Neural cell (in vitro differentiated cells): ENCODE results near the gene FAM53A. TPM values are rescaled to one million over a fixed set of nuclear protein-coding genes. Genes with fewer than 3 reads are reported as not detected.

Source experiments
- H2AFZ ChIP-seq: fragments of 200-600, 300-800 bp; sonication (generic), shearing (Covaris generic); 2 replicates; pipeline ENCODE4 v1.6.0; 2014; ENCODE audit warnings: low read depth, mild to moderate bottlenecking, antibody characterized with exemption, low read length, moderate library complexity
- H3F3A ChIP-seq: fragments of 200-600 bp; shearing (Covaris generic); 2 replicates; pipeline ENCODE4 v1.6.1; 2016; ENCODE audit warnings: mild to moderate bottlenecking, moderate library complexity, mixed read lengths, antibody characterized with exemption, low read length; ENCODE audit not compliant: insufficient read depth, poor library complexity, severe bottlenecking
- H3K27ac ChIP-seq: fragments of 200-600, 300-800 bp; sonication (generic), shearing (Covaris generic); 2 replicates; pipeline ENCODE4 v1.5.1; 2014; ENCODE audit warnings: mild to moderate bottlenecking, low read length, moderate library complexity
- H3K27me3 ChIP-seq: fragments of 300-800, 200-600 bp; sonication (generic), shearing (Covaris generic); 2 replicates; pipeline ENCODE4 v1.6.0; 2014; ENCODE audit warnings: mild to moderate bottlenecking, low read depth, low read length, moderate library complexity; ENCODE audit not compliant: insufficient read depth
- H3K36me3 ChIP-seq: fragments of 300-800, 200-600 bp; sonication (generic), shearing (Covaris generic); 2 replicates; pipeline ENCODE4 v1.5.1; 2014; ENCODE audit warnings: mild to moderate bottlenecking, antibody characterized with exemption, low read length, moderate library complexity; ENCODE audit not compliant: insufficient read depth
- H3K4me2 ChIP-seq: fragments of 300-800, 200-600 bp; sonication (generic), shearing (Covaris generic); 2 replicates; pipeline ENCODE4 v1.6.0; 2014; ENCODE audit warnings: mild to moderate bottlenecking, low read length
- H3K4me3 ChIP-seq: fragments of 300-800, 200-600 bp; sonication (generic), shearing (Covaris generic); 2 replicates; pipeline ENCODE4 v1.5.1; 2014; ENCODE audit warnings: mild to moderate bottlenecking, low read length, moderate library complexity
- H3K79me2 ChIP-seq: fragments of 200-600 bp; shearing (Covaris generic); replicated peaks from 2 replicates; pipeline ENCODE4 v1.6.0; 2014; ENCODE audit warnings: mild to moderate bottlenecking, low read length, moderate library complexity; ENCODE audit not compliant: insufficient read depth
- H3K9ac ChIP-seq: fragments of 300-800, 200-600 bp; sonication (generic), shearing (Covaris generic); 2 replicates; pipeline ENCODE4 v1.6.1; 2016; ENCODE audit warnings: mild to moderate bottlenecking, low read length, mixed read lengths
- H3K9me2 ChIP-seq: fragments of 200-600 bp; shearing (Covaris generic); 2 replicates; pipeline ENCODE4 v1.6.1; 2016; ENCODE audit warnings: mild to moderate bottlenecking, low read length, mixed read lengths; ENCODE audit not compliant: insufficient read depth
- H3K9me3 ChIP-seq: fragments of 200-600, 300-800 bp; sonication (generic), shearing (Covaris generic); 2 replicates; pipeline ENCODE4 v1.6.1; 2016; ENCODE audit warnings: mild to moderate bottlenecking, mixed run types, low read length, moderate library complexity, mixed read lengths
- H4K20me1 ChIP-seq: fragments of 200-600 bp; shearing (Covaris generic); 2 replicates; pipeline ENCODE4 v1.6.1; 2016; ENCODE audit warnings: mild to moderate bottlenecking, mixed run types; ENCODE audit not compliant: insufficient read depth
- EP300 ChIP-seq: fragments of 450-650 bp; conservative IDR thresholded peaks from 2 replicates; pipeline ENCODE4 v1.6.1; 2014; ENCODE audit warnings: antibody characterized with exemption, mild to moderate bottlenecking, moderate library complexity; ENCODE audit not compliant: poor library complexity, severe bottlenecking
- EZH2 ChIP-seq: fragments of 200-600, 300-800 bp; shearing (Covaris generic), sonication (generic); IDR thresholded peaks from 2 replicates; pipeline ENCODE4 v1.6.1; 2014; ENCODE audit warnings: antibody characterized with exemption, low read length, borderline replicate concordance, mild to moderate bottlenecking; ENCODE audit not compliant: insufficient read depth, poor library complexity, severe bottlenecking
- MXI1 ChIP-seq: fragments of 450-650 bp; conservative IDR thresholded peaks from 2 replicates; pipeline ENCODE4 v1.6.1; 2014; ENCODE audit warnings: antibody characterized with exemption, mild to moderate bottlenecking; ENCODE audit not compliant: poor library complexity, severe bottlenecking
- POLR2AphosphoS5 ChIP-seq: IDR thresholded peaks from 2 replicates; pipeline ENCODE4 v1.6.1; 2012
- RAD21 ChIP-seq: fragments of 450-650 bp; conservative IDR thresholded peaks from 2 replicates; pipeline ENCODE4 v1.6.1; 2014; ENCODE audit warnings: antibody characterized with exemption, mild to moderate bottlenecking, moderate library complexity
- SMC3 ChIP-seq: fragments of 450-650 bp; conservative IDR thresholded peaks from 2 replicates; pipeline ENCODE4 v1.6.1; 2014; ENCODE audit warnings: antibody characterized with exemption, mild to moderate bottlenecking, moderate library complexity; ENCODE audit not compliant: poor library complexity
- TAF1 ChIP-seq: IDR thresholded peaks from 2 replicates; pipeline ENCODE4 v1.6.1; 2012; ENCODE audit warnings: low read depth
- polyA plus RNA-seq: library from polyadenylated mRNA; depleted of rRNA; stranded (reverse); fragments of >200 nt; gene quantifications from 2 replicates; pipeline ENCODE4 v1.2.3, GENCODE V29; 2014
- TF ChIP-seq, protein P1 (sequence below): fragments of 450-650 bp; IDR thresholded peaks from 2 replicates; pipeline ENCODE4 v1.5.1; 2014; ENCODE audit warnings: antibody characterized with exemption, mild to moderate bottlenecking, moderate library complexity; ENCODE audit not compliant: poor library complexity, severe bottlenecking
- TF ChIP-seq, protein P2 (sequence below): IDR thresholded peaks from 2 replicates; pipeline ENCODE4 v1.6.1; 2012; ENCODE audit warnings: borderline replicate concordance

The FAM53A gene
- polyA plus RNA-seq, 1 donor from 2014 or later = not detected

DNA sequence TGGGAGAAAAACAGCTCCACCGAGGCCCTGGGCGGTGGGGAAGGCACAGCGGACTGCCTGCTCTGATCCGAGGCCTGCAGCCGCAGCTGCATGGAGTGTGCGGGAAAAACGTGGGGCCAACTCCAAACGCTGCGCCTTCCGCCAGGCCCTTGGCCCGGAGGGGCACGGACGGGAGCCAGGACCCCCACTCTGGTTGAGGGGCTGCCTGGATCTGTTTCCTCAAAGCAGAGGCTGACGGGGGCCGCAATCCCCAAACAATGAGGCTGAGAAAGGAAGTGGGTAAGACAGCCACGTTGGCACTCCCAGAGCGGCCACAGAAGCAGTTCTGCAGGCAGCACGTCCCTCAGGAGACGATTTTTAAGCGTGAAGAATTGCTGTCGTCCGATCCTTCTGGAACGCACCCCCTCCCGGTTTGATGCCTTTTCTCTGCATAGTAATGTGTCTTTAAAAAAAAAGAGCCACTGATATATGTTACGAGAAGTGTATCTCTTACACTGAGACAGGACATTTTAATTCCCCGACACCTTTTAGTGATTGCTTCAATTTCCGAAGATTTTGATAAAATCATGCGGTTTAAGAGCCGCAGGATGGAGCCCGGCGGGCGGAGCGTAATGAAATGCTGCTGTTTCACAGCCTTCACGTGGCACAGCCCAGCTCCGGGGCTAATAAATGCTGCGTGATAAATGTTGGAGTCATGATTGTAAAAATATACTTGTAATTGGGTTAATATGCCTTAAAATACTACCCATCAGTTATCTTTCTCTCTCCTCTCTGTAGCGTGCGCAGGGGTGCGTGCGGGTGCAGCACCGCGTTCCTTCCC lies 85.7 kb downstream of the FAM53A start:
- H3K9me3 ChIP-seq = no peaks in the 10 kb centered on the region
- H3K9me2 ChIP-seq = no peaks in the 10 kb centered on the region
- no peak overlapping the region for H2AFZ ChIP-seq
- no peak overlapping the region for H3K9ac ChIP-seq
- H4K20me1 ChIP-seq = no peaks in the 10 kb centered on the region
- H3K27ac ChIP-seq = no peak overlapping the region
- TF ChIP-seq EP300 (no peak), TAF1 (no peak), RAD21 (no peak), POLR2AphosphoS5 (no peak), EZH2 (no peak), MXI1 (no peak), SMC3 (no peak)
- TF ChIP-seq, protein P1, sequence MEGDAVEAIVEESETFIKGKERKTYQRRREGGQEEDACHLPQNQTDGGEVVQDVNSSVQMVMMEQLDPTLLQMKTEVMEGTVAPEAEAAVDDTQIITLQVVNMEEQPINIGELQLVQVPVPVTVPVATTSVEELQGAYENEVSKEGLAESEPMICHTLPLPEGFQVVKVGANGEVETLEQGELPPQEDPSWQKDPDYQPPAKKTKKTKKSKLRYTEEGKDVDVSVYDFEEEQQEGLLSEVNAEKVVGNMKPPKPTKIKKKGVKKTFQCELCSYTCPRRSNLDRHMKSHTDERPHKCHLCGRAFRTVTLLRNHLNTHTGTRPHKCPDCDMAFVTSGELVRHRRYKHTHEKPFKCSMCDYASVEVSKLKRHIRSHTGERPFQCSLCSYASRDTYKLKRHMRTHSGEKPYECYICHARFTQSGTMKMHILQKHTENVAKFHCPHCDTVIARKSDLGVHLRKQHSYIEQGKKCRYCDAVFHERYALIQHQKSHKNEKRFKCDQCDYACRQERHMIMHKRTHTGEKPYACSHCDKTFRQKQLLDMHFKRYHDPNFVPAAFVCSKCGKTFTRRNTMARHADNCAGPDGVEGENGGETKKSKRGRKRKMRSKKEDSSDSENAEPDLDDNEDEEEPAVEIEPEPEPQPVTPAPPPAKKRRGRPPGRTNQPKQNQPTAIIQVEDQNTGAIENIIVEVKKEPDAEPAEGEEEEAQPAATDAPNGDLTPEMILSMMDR = no peak
- TF ChIP-seq, protein P2, sequence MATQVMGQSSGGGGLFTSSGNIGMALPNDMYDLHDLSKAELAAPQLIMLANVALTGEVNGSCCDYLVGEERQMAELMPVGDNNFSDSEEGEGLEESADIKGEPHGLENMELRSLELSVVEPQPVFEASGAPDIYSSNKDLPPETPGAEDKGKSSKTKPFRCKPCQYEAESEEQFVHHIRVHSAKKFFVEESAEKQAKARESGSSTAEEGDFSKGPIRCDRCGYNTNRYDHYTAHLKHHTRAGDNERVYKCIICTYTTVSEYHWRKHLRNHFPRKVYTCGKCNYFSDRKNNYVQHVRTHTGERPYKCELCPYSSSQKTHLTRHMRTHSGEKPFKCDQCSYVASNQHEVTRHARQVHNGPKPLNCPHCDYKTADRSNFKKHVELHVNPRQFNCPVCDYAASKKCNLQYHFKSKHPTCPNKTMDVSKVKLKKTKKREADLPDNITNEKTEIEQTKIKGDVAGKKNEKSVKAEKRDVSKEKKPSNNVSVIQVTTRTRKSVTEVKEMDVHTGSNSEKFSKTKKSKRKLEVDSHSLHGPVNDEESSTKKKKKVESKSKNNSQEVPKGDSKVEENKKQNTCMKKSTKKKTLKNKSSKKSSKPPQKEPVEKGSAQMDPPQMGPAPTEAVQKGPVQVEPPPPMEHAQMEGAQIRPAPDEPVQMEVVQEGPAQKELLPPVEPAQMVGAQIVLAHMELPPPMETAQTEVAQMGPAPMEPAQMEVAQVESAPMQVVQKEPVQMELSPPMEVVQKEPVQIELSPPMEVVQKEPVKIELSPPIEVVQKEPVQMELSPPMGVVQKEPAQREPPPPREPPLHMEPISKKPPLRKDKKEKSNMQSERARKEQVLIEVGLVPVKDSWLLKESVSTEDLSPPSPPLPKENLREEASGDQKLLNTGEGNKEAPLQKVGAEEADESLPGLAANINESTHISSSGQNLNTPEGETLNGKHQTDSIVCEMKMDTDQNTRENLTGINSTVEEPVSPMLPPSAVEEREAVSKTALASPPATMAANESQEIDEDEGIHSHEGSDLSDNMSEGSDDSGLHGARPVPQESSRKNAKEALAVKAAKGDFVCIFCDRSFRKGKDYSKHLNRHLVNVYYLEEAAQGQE = no peak
- no peaks in the 10 kb centered on the region for H3K27me3 ChIP-seq
- no peaks in the 10 kb centered on the region for H3K36me3 ChIP-seq
- no peak overlapping the region for H3K4me2 ChIP-seq
- no peaks in the 10 kb centered on the region for H3F3A ChIP-seq
- H3K4me3 ChIP-seq = no peak overlapping the region
- H3K79me2 ChIP-seq = no peaks in the 10 kb centered on the region

DNA sequence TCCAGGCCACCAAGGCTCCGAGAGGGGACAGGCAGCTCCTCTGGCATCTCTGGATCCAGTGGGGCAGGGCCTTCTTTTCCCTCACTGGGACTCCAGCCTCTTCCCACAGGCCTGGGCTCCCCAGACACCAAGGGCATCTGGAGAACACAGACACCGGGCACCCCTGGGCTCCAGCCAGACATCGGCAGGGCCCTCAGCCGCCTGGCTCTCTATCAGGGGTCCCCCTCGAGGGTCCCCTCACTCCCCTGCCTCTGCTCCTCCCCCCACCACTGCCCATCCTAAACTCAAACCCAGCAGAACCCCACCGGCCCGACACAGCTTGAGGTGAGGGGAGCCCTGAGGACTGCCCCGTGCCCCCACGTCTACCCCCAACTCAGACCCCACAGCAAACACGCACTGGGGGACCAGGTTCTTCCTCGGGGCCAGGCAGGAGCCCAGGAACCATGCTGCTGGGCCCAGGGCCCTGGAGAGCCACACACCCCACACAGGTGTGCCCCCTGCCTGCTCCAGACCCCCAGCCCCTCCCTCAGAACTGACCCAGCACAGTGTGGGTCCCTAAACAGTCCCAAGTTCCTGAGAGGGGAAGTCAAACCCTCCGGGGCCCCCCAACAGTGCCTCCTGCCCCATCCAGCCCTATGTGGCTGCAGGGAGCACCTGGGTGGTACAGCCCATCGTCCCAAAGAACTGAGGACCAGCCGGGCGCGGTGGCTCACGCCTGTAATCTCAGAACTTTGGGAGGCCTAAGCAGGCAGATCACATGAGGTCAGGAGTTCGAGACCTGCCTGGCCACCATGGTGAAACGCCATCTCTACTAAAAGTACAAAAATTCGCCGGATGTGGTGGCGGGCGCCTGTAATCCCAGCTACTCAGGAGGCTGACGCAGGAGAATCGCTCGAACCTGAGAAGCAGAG lies 86.8 kb downstream of the FAM53A start:
- no peak overlapping the region for H3K27ac ChIP-seq
- H3K36me3 ChIP-seq = no peaks in the 10 kb centered on the region
- H3K4me2 ChIP-seq = no peak overlapping the region
- H4K20me1 ChIP-seq = no peaks in the 10 kb centered on the region
- no peaks in the 10 kb centered on the region for H3F3A ChIP-seq
- H3K9ac ChIP-seq = no peak overlapping the region
- TF ChIP-seq POLR2AphosphoS5 (no peak), SMC3 (no peak), RAD21 (no peak), EP300 (no peak), TAF1 (no peak), MXI1 (no peak), EZH2 (no peak)
- TF ChIP-seq, protein P1 = no peak
- TF ChIP-seq, protein P2 = no peak
- H3K79me2 ChIP-seq = no peaks in the 10 kb centered on the region
- H2AFZ ChIP-seq = no peak overlapping the region
- H3K9me3 ChIP-seq = no peaks in the 10 kb centered on the region
- no peak overlapping the region for H3K4me3 ChIP-seq
- H3K27me3 ChIP-seq = no peaks in the 10 kb centered on the region
- no peaks in the 10 kb centered on the region for H3K9me2 ChIP-seq
